Choroid plexus epithelial cell (primary cell): ENCODE measurements around the gene SLK.

Experiments used
- DNase-seq: peaks from one replicate; pipeline ENCODE4 v3.0.0-alpha.2; 2010; ENCODE audit warnings: low read depth
- H3K4me3 ChIP-seq: 2 replicates; pipeline ENCODE4 v1.5.1; 2011; ENCODE audit warnings: low read depth, mild to moderate bottlenecking, control low read depth, low read length, moderate library complexity
- TF ChIP-seq, protein P1 (sequence below): conservative IDR thresholded peaks from 2 replicates; pipeline ENCODE4 v1.5.1; 2011; ENCODE audit warnings: low read depth, mild to moderate bottlenecking, control low read depth, inconsistent platforms, low read length, moderate library complexity

The SLK gene

DNA sequence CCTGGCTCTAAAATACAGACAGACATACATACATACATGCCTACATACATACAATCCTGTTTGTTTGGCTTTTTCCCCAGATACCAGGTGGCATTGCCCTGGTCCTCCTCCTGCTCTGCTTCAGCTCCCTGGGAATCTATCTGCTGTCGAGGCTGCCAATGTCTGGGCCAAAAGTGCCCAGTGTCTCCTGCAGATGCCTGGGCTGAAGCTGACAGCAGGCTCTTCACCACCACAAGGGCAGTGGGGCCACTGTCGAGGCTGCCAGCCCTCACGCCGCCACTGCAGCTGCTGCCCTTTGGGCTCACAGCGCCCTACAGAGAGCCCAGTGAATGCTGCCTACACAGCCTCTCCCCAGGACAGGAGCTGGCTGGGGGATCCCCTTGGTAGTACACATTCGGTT lies 30.9 kb upstream of the SLK start:
- TF ChIP-seq, protein P1, sequence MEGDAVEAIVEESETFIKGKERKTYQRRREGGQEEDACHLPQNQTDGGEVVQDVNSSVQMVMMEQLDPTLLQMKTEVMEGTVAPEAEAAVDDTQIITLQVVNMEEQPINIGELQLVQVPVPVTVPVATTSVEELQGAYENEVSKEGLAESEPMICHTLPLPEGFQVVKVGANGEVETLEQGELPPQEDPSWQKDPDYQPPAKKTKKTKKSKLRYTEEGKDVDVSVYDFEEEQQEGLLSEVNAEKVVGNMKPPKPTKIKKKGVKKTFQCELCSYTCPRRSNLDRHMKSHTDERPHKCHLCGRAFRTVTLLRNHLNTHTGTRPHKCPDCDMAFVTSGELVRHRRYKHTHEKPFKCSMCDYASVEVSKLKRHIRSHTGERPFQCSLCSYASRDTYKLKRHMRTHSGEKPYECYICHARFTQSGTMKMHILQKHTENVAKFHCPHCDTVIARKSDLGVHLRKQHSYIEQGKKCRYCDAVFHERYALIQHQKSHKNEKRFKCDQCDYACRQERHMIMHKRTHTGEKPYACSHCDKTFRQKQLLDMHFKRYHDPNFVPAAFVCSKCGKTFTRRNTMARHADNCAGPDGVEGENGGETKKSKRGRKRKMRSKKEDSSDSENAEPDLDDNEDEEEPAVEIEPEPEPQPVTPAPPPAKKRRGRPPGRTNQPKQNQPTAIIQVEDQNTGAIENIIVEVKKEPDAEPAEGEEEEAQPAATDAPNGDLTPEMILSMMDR: no peak
- DNase-seq: no peak
- H3K4me3 ChIP-seq: no peak overlapping the region

DNA sequence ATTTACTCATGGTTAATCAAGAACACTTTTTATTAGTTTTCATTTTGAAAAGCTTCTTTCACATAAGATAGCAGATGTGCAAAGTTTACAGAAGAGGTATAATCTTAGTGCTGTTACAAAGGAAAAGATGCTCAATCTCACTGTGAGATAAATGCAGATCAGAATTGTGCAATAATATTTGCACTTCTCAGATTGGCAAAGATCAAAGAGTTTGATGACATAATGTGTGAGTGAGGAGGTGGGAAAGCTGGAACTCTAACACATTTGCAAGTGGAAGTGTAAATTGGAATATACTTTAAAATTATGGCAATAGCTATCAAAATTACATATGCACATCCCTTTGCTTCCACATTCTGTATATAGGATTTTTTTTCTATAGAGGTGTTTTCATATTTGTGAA lies 27.4 kb upstream of the SLK start:
- H3K4me3 ChIP-seq: no peak overlapping the region
- TF ChIP-seq, protein P1: no peak
- DNase-seq: no peak

DNA sequence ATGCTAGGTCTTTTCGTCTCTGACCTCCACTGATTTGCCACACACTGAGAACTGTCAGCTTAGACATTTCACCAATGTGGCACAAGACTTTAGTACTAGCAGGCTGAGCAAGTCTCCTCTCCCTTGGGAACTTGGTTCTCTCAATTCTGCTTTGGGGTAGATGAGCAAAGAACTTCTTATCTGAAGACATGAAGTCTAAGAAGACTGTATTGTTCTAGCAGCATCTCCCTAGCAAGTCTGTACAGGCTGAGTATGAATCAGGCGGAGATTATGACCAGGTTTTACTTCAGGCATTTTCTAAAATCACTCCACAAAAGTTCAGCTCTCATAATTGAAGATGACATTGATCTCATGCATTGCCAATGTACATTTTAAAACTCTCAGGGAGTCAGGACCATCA lies 25.1 kb upstream of the SLK start:
- no peak for DNase-seq
- H3K4me3 ChIP-seq: no peak overlapping the region
- TF ChIP-seq, protein P1: no peak

DNA sequence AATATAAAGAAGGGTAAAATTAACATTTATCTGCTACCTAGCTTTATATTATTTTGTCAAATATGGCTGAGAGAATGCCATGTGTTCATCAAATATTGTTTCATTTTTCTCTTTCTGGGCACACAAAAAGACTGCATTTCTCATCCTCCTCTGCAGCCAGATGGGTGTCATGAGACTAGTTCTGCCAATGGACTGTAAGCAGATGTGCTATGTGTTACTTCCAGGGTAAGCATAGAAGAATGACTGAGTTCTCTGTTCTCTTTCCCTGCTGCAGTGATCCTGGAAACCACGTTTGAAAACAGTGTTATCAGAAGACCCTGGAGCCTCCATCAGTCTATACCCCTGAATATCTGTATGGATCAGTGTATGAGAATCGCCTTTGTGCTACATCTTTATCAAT lies 24.1 kb upstream of the SLK start:
- no peak overlapping the region for H3K4me3 ChIP-seq
- TF ChIP-seq, protein P1: no peak
- peak; percentile 33 for DNase-seq

DNA sequence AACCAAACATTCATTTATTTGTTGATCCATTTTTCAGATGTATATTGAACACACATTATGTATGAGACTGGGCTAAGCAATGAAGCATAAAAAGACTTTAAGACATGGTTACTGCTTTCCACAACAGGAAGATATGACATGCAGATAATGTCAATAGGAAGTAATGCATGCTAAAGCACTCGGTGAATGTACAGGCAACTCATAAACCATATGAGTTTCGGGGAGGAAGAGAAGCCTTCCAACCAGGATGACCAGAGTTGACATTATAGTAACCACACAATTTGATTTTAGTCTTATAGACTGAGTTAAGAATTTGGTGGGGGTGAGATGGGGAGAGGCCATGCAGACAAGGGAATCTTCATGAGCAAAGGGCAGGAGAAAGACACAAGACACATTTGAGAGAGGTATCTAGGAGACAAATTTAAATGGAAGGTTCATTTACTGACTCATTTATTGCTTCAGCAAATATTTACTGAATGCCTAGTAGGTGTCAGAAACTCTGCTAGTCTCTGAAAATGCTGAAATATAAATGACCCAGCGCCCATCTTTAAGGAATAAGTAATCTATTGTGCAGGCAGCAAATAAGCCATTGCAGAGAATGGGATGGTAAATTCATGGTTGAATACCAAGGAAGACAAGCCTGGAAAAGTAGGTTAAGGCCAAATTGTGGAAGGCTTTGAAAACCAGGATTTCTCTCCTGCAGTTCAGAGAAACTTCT lies 19.0 kb upstream of the SLK start:
- no peak overlapping the region for H3K4me3 ChIP-seq
- TF ChIP-seq, protein P1: no peak
- no peak for DNase-seq

DNA sequence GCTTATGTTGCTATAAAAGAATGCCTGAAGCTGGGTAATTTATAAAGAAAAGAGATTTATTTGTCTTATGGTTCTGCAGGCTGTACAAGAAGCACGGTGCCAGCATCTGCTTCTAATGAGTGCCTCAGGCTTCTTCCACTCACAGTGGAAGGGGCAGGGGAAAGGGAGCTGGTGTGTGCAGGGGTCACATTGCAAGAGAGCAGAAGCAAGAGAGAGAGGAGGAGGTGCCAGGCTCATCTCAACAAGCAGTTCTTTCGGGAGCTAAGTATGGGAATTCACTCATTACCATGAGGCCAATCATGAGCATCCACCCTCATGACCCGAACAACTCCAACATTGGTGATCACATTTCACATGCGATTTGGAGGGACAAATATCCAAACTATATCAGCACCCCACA lies 17.2 kb upstream of the SLK start:
- TF ChIP-seq, protein P1: no peak
- no peak for DNase-seq
- no peak overlapping the region for H3K4me3 ChIP-seq

DNA sequence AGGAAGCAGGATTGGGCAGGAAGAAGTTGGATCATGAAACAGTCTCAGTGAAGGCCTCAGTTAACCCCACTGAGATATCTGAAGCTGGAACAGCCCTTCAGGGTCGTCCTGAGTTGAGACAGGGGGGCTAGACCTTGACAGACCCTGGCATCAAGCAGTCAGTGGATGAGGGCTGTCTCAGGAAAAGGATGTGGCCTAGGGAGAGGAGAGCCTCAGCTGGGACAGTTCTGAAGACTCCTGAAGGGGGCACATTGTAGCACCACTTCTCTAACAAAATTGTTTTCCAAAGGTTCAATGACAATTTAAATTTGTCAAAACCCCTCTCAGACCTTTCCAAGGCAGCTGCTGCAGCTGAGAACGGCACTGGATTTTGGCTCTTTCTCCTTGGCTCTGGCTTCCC lies 15.8 kb upstream of the SLK start:
- TF ChIP-seq, protein P1: no peak
- H3K4me3 ChIP-seq: no peak overlapping the region
- no peak for DNase-seq
